K562 (cell line): ENCODE data around the gene ZDHHC22. TPM values are rescaled to one million over a fixed set of nuclear protein-coding genes. Genes with fewer than 3 reads are reported as not detected.

ENCODE experiments used
- ATAC-seq: fragments of 200-7000 bp; cut with Tn5 transposase; 3 replicates; pipeline ENCODE4 v1.9.1; 2020; ENCODE audit warnings: moderate library complexity
- BruUV-seq: library from RNA; stranded (reverse); fragments of 400-500 nt; replicated peaks from 2 replicates; lab custom pipeline; 2021; lab: Mats Ljungman, UMichigan
- CTCF ChIA-PET: fragments of 300-600 bp; formaldehyde crosslinking; extraction: SDS; loops from one replicate; lab custom pipeline; 2021; ENCODE audit warnings: low intra/inter-chr PET ratio; lab: Yijun Ruan, JAX
- POLR2A ChIA-PET: fragments of 300-600, 350-650 bp; sonication (Branson Sonifier 250); formaldehyde crosslinking; extraction: SDS; loops from one replicate; lab custom pipeline; 2021; ENCODE audit warnings: antibody characterized with exemption, inconsistent platforms; lab: Yijun Ruan, JAX
- DNase-seq, 4 experiments: peaks; one replicate each; pipeline versions ENCODE4 v3.0.0 to v3.0.0-alpha.2; 2011 to 2018; ENCODE audit warnings: low spot score in 3 of 4, mixed read lengths in 3 of 4; ENCODE audit errors: extremely low read depth in 1 of 4
- FAIRE-seq: peaks from 2 replicates; lab custom pipeline; 2011; peaks lifted over from hg19 to GRCh38; lab: Jason Lieb, UNC
- H2AFZ ChIP-seq: 2 replicates; pipeline ENCODE4 v1.6.0; 2011; ENCODE audit warnings: low read depth, low read length, control low read depth, inconsistent platforms
- H3K27ac ChIP-seq: fragments of 200-600 bp; 3 replicates; pipeline ENCODE4 v1.8.0; 2011; ENCODE audit warnings: low read depth, mild to moderate bottlenecking, control low read depth, inconsistent platforms, low read length, moderate library complexity, mixed read lengths; ENCODE audit errors: extremely low read depth
- H3K27me3 ChIP-seq, 2 experiments: fragments of 300-600 bp in 1 of 2; 2 replicates in 1 of 2; 3 replicates in 1 of 2; pipeline versions ENCODE4 v1.6.0 to v1.8.0; 2011; ENCODE audit warnings: inconsistent platforms in 2 of 2, low read length in 2 of 2, mild to moderate bottlenecking in 1 of 2, mixed read lengths in 1 of 2, moderate library complexity in 1 of 2; ENCODE audit not compliant: control insufficient read depth in 2 of 2, insufficient read depth in 2 of 2
- H3K36me3 ChIP-seq: fragments of 300-600 bp; 3 replicates; pipeline ENCODE4 v1.8.0; 2011; ENCODE audit warnings: mild to moderate bottlenecking, low read length, inconsistent platforms; ENCODE audit not compliant: control insufficient read depth, insufficient read depth
- H3K4me1 ChIP-seq, 2 experiments: fragments of 200-600 bp in 1 of 2; replicated peaks in 1 of 2; 2 replicates in 1 of 2; 3 replicates in 1 of 2; pipeline versions ENCODE4 v1.5.1 to v1.8.0; 2011; ENCODE audit warnings: inconsistent platforms in 2 of 2, low read length in 2 of 2, mild to moderate bottlenecking in 1 of 2, mixed read lengths in 1 of 2, moderate library complexity in 1 of 2; ENCODE audit not compliant: control insufficient read depth in 2 of 2, insufficient read depth in 2 of 2
- H3K4me2 ChIP-seq: 2 replicates; pipeline ENCODE4 v1.6.1; 2011; ENCODE audit warnings: low read length, control low read depth, inconsistent platforms, mixed read lengths; ENCODE audit not compliant: insufficient read depth
- H3K4me3 ChIP-seq: fragments of 200-600 bp; sonication (generic), shearing (Covaris generic); 2 replicates; pipeline ENCODE4 v1.5.1; 2016; ENCODE audit warnings: control low read depth, inconsistent platforms
- H3K79me2 ChIP-seq: fragments of 200-600 bp; 3 replicates; pipeline ENCODE4 v1.8.0; 2011; ENCODE audit warnings: low read length, inconsistent platforms; ENCODE audit not compliant: control insufficient read depth, insufficient read depth
- H3K9ac ChIP-seq, 2 experiments: 2 replicates each; pipeline versions ENCODE4 v1.6.0 to v1.6.1; 2011; ENCODE audit warnings: low read depth in 2 of 2, low read length in 2 of 2, control low read depth in 1 of 2, inconsistent platforms in 1 of 2, mild to moderate bottlenecking in 1 of 2, mixed read lengths in 1 of 2; ENCODE audit not compliant: insufficient read depth in 1 of 2
- H3K9me1 ChIP-seq: one replicate; pipeline ENCODE4 v1.6.0; 2011; ENCODE audit warnings: inconsistent platforms, mild to moderate bottlenecking, low read length, moderate library complexity; ENCODE audit not compliant: control insufficient read depth, insufficient read depth
- H3K9me3 ChIP-seq: replicated peaks from 2 replicates; pipeline ENCODE4 v1.5.1; 2011; ENCODE audit warnings: low read depth, low read length, inconsistent platforms; ENCODE audit not compliant: control insufficient read depth, insufficient read depth
- H4K20me1 ChIP-seq: replicated peaks from 2 replicates; pipeline ENCODE4 v1.6.1; 2011; ENCODE audit warnings: low read length, inconsistent platforms, mixed read lengths; ENCODE audit not compliant: control insufficient read depth, insufficient read depth
- ADNP ChIP-seq: fragments of 200-800 bp; sonication (Bioruptor generic); IDR thresholded peaks from 2 replicates; pipeline ENCODE4 v1.6.1; 2016; ENCODE audit warnings: missing genetic modification characterization, missing compliant biosample characterization
- GABPB2 ChIP-seq: fragments of 250-450 bp; sonication (Bioruptor Pico); conservative IDR thresholded peaks from 2 replicates; pipeline ENCODE4 v1.5.1; 2021; ENCODE audit warnings: mild to moderate bottlenecking
- ILF3 ChIP-seq: fragments of 450-650 bp; IDR thresholded peaks from 2 replicates; pipeline ENCODE4 v1.6.1; 2018; ENCODE audit warnings: antibody characterized with exemption, mild to moderate bottlenecking, moderate library complexity, borderline replicate concordance
- KLF13 ChIP-seq: fragments of 450-650 bp; IDR thresholded peaks from 2 replicates; pipeline ENCODE4 v1.6.1; 2016; ENCODE audit warnings: missing genetic modification characterization, low read depth, mild to moderate bottlenecking, missing compliant biosample characterization, moderate library complexity, borderline replicate concordance
- L3MBTL2 ChIP-seq: fragments of 450-650 bp; IDR thresholded peaks from 2 replicates; pipeline ENCODE4 v1.6.1; 2016; ENCODE audit warnings: mild to moderate bottlenecking, moderate library complexity
- MYNN ChIP-seq, 2 experiments: sonication (generic); formaldehyde crosslinking in 1 of 2; IDR thresholded peaks; 2 replicates each; pipeline versions ENCODE4 v1.5.0 to v1.6.1; 2016 to 2020; ENCODE audit warnings: antibody characterized with exemption in 1 of 2, missing genetic modification reagents in 1 of 2
- SIRT6 ChIP-seq: IDR thresholded peaks from one replicate; pipeline ENCODE4 v1.6.1; 2012; ENCODE audit warnings: low read depth, mild to moderate bottlenecking, control low read depth, inconsistent platforms, low read length, moderate library complexity
- SRF ChIP-seq, 2 experiments: fragments of 250-450, 450-650 bp in 1 of 2; sonication (Bioruptor Pico) in 1 of 2; sonication (generic) in 1 of 2; formaldehyde crosslinking; IDR thresholded peaks; 2 replicates each; pipeline versions ENCODE4 v1.5.0 to v1.5.1; 2020 to 2022; ENCODE audit warnings: mild to moderate bottlenecking in 1 of 2, missing genetic modification reagents in 1 of 2
- TEAD4 ChIP-seq, 2 experiments: sonication (generic) in 1 of 2; formaldehyde crosslinking in 1 of 2; IDR thresholded peaks; 2 replicates each; pipeline versions ENCODE4 v1.6.1 to v1.8.0; 2012 to 2022; ENCODE audit warnings: borderline replicate concordance in 1 of 2, inconsistent platforms in 1 of 2, low read length in 1 of 2, mild to moderate bottlenecking in 1 of 2, missing genetic modification reagents in 1 of 2
- U2AF2 ChIP-seq: fragments of 200-400 bp; formaldehyde crosslinking; optimal IDR thresholded peaks from 2 replicates; pipeline ENCODE3; 2017; ENCODE audit warnings: low read depth, mild to moderate bottlenecking, low read length
- ZBTB7A ChIP-seq: IDR thresholded peaks from 2 replicates; pipeline ENCODE4 v1.6.1; 2011; ENCODE audit warnings: low read depth, mild to moderate bottlenecking, low read length, moderate library complexity, borderline replicate concordance; ENCODE audit not compliant: control insufficient read depth
- ZC3H4 ChIP-seq: sonication (generic); formaldehyde crosslinking; IDR thresholded peaks from 2 replicates; pipeline ENCODE4 v1.9.0; 2021; ENCODE audit warnings: missing genetic modification reagents, borderline replicate concordance
- ZFP36 ChIP-seq: fragments of 150-350 bp; IDR thresholded peaks from 2 replicates; pipeline ENCODE4 v1.6.1; 2018; ENCODE audit warnings: low read length, low read depth; ENCODE audit not compliant: partially characterized antibody
- ZNF121 ChIP-seq: sonication (generic); formaldehyde crosslinking; conservative IDR thresholded peaks from 2 replicates; pipeline ENCODE4 v1.8.0; 2022; ENCODE audit warnings: missing genetic modification reagents
- ZNF124 ChIP-seq: sonication (generic); formaldehyde crosslinking; IDR thresholded peaks from 2 replicates; pipeline ENCODE4 v1.8.1; 2022; ENCODE audit warnings: missing genetic modification reagents
- ZNF668 ChIP-seq: fragments of 250-450 bp; sonication (Bioruptor Pico); IDR thresholded peaks from 2 replicates; pipeline ENCODE4 v1.8.0; 2022; ENCODE audit warnings: mild to moderate bottlenecking, inconsistent platforms
- ZNF707 ChIP-seq: fragments of 250-450 bp; sonication (Bioruptor Pico); conservative IDR thresholded peaks from 2 replicates; pipeline ENCODE4 v1.8.0; 2022; ENCODE audit warnings: inconsistent platforms, mild to moderate bottlenecking, moderate library complexity
- WGBS: fragments of 100-300 bp; shearing (Covaris generic); methylation state at CpG from one replicate; pipeline ENCODE4 v1.1.6; 2016; ENCODE audit warnings: low coverage, mixed read lengths; ENCODE audit not compliant: insufficient coverage; ENCODE audit errors: missing lambda C conversion rate; 5-methylcytosine and 5-hydroxymethylcytosine counted together
- in situ Hi-C: fragments of 300-500 bp; cut with MboI; formaldehyde crosslinking; loops from 4 replicates; pipeline ENCODE4 v1.15.0; 2018; ENCODE audit warnings: inconsistent platforms, mixed read lengths
- intact Hi-C: fragments of 100-400 bp; cut with micrococcal nuclease; formaldehyde crosslinking; loops from 2 replicates; pipeline ENCODE4 v1.14.2; 2022
- polyA plus RNA-seq, 8 experiments: library from polyadenylated mRNA; depleted of rRNA in 4 of 8; stranded (reverse) in 5 of 8; unstranded in 3 of 8; fragments of >200 nt; fragmentation: Nextera tagmentation in 2 of 8; fragmentation: Illumina TruSeq in 1 of 8; extraction: Ambion mirVana in 2 of 8; extraction: Trizol in 1 of 8; gene quantifications; 2 replicates each; pipeline versions ENCODE4 v1.2.1 to v1.2.3, GENCODE V29; 2011 to 2014; ENCODE audit warnings: inconsistent platforms in 1 of 8, missing spikeins in 1 of 8
- total RNA-seq, 7 experiments: library from RNA; depleted of rRNA in 6 of 7; stranded (reverse); fragments of >200 nt in 6 of 7; fragmentation: Illumina TruSeq in 2 of 7; extraction: Trizol in 2 of 7; gene quantifications; 2 replicates each; pipeline versions ENCODE4 v1.2.1 to v1.2.3, GENCODE V29; 2011 to 2021; ENCODE audit warnings: low replicate concordance in 1 of 7
- TF ChIP-seq, protein P1 (sequence below): fragments of 450-650 bp; IDR thresholded peaks from 2 replicates; pipeline ENCODE4 v1.6.1; 2016; ENCODE audit warnings: antibody characterized with exemption
- TF ChIP-seq, protein P2 (sequence below): fragments of 250-450 bp; sonication (Bioruptor Pico); IDR thresholded peaks from 2 replicates; pipeline ENCODE4 v1.5.1; 2021; ENCODE audit warnings: mild to moderate bottlenecking
- TF ChIP-seq, protein P3 (sequence below): fragments of 450-650 bp; formaldehyde crosslinking; conservative IDR thresholded peaks from 2 replicates; pipeline ENCODE4 v1.4.0; 2022; ENCODE audit warnings: mild to moderate bottlenecking, missing genetic modification characterization

The ZDHHC22 gene
- total and polyA plus RNA-seq, 9 of the 15 experiments (the other 6 are each of a cell fraction or from before 2014, with no cell fraction given) = not detected

DNA sequence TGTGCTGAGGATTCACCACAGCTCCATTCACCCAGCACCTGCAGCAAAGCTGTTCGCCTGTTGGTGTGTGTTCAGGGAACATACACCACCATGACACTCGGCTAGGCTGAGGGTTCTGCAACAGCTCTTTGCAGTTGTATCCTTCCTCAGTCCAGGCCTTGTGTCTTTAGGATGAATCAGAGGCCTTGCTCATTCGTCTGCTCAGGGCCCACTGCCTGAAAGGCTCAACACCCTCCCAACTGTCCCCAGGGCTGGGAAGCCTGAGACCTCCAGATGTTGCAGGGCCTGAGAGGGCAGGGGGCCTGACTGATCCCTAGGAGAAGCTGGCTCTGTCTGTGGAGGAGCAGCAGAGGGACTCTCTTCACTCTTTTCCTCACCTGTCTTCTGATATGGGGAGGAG lies 11.2 kb downstream of the ZDHHC22 start:
- in situ Hi-C loops (no loop called here), intact Hi-C loops (no loop called here)
- no peak for ATAC-seq
- Histone ChIP-seq H3K79me2 (no peaks in the 10 kb centered on the region), H3K9me3 (no peaks in the 10 kb centered on the region), H3K4me3 (no peak overlapping the region), H3K27me3 (peaks cover 5 to 39% of the 10 kb centered on the region in 2 experiments; a peak in 3 of 5 replicates), H3K9me1 (no peaks in the 10 kb centered on the region), H3K9ac (no peak overlapping the region), H2AFZ (no peak overlapping the region), H3K36me3 (no peaks in the 10 kb centered on the region), H4K20me1 (no peaks in the 10 kb centered on the region; the same call in 1 of the 2 replicates), H3K4me1 (peaks cover 0 to 2% of the 10 kb centered on the region in 2 experiments; a peak in 1 of 5 replicates), H3K4me2 (no peak overlapping the region), H3K27ac (no peak overlapping the region)
- ChIA-PET CTCF (no interaction called here), POLR2A (no interaction called here)
- no peak for DNase-seq
- 0% methylated on average over 2 of the region's 3 CpGs for WGBS
- FAIRE-seq = no peak
- no TSS peak for BruUV-seq
- TF ChIP-seq TEAD4 (IDR thresholded peaks at IDR 0.05; ENCODE audit: low read length) (no peak), TEAD4 (CRISPR knock-in tag; IDR thresholded peaks at IDR 0.05; ENCODE audit: borderline replicate concordance) (no peak), ILF3 (no peak), SIRT6 (no peak), ZFP36 (no peak), ZNF707 (CRISPR knock-in tag) (no peak), ZBTB7A (no peak), ZNF124 (CRISPR knock-in tag) (no peak), ZNF668 (CRISPR knock-in tag) (no peak), ZC3H4 (no peak), L3MBTL2 (no peak), ZNF121 (CRISPR knock-in tag) (no peak), MYNN (IDR thresholded peaks at IDR 0.05) (no peak), MYNN (CRISPR knock-in tag; IDR thresholded peaks at IDR 0.05) (no peak), U2AF2 (no peak), GABPB2 (CRISPR knock-in tag) (no peak), KLF13 (tag) (no peak), ADNP (no peak), SRF (CRISPR knock-in tag; IDR thresholded peaks at IDR 0.05) (no peak)
- TF ChIP-seq, protein P1, sequence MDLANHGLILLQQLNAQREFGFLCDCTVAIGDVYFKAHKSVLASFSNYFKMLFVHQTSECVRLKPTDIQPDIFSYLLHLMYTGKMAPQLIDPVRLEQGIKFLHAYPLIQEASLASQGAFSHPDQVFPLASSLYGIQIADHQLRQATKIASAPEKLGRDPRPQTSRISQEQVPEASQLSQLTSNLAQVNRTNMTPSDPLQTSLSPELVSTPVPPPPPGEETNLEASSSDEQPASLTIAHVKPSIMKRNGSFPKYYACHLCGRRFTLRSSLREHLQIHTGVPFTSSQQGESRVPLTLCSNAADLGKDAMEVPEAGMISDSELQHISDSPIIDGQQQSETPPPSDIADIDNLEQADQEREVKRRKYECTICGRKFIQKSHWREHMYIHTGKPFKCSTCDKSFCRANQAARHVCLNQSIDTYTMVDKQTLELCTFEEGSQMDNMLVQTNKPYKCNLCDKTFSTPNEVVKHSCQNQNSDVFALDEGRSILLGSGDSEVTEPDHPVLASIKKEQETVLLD = no peak
- TF ChIP-seq, protein P2, sequence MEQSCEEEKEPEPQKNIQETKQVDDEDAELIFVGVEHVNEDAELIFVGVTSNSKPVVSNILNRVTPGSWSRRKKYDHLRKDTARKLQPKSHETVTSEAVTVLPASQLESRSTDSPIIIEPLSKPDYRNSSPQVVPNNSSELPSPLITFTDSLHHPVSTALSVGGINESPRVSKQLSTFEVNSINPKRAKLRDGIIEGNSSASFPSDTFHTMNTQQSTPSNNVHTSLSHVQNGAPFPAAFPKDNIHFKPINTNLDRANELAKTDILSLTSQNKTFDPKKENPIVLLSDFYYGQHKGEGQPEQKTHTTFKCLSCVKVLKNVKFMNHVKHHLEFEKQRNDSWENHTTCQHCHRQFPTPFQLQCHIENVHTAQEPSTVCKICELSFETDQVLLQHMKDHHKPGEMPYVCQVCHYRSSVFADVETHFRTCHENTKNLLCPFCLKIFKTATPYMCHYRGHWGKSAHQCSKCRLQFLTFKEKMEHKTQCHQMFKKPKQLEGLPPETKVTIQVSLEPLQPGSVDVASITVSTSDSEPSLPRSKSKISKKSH (CRISPR knock-in tag) = no peak
- TF ChIP-seq, protein P3, sequence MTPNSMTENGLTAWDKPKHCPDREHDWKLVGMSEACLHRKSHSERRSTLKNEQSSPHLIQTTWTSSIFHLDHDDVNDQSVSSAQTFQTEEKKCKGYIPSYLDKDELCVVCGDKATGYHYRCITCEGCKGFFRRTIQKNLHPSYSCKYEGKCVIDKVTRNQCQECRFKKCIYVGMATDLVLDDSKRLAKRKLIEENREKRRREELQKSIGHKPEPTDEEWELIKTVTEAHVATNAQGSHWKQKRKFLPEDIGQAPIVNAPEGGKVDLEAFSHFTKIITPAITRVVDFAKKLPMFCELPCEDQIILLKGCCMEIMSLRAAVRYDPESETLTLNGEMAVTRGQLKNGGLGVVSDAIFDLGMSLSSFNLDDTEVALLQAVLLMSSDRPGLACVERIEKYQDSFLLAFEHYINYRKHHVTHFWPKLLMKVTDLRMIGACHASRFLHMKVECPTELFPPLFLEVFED = no peak
